Gastrocnemius medialis (tissue), 4 donors: Measurements from ENCODE around the gene TMEM26.

Source experiments
- CTCF ChIP-seq, 5 experiments: fragments of 450-650 bp in 3 of 5; fragments of 200-600 bp in 2 of 5; sonication (generic) in 2 of 5; IDR thresholded peaks in 4 of 5; conservative IDR thresholded peaks in 1 of 5; 1 replicate in 4 of 5; 2 replicates in 1 of 5; pipeline ENCODE4 v1.5.1; 2016 to 2019; ENCODE audit warnings: antibody characterized with exemption in 5 of 5, mild to moderate bottlenecking in 3 of 5, moderate library complexity in 3 of 5
- POLR2A ChIP-seq, 2 donors: fragments of 450-650 bp; IDR thresholded peaks; one replicate each; pipeline ENCODE4 v1.6.1; 2017; ENCODE audit warnings: antibody characterized with exemption in 2 of 2, mild to moderate bottlenecking in 2 of 2, moderate library complexity in 2 of 2

- TF ChIP-seq CTCF (IDR thresholded peaks at IDR 0.05 in 4 of 5, conservative IDR thresholded peaks at IDR 0.05 in 1 of 5) (no peak), POLR2A (IDR thresholded peaks at IDR 0.05) (no peak)
These were observed 86.8 kb downstream of the TMEM26 start for GRCh38 chr10:61366365-61366764.
